ENCODE measurements around the gene GRIN3B.

- no peak for TF ChIP-seq POLR2A (IDR thresholded peaks at IDR 0.05; ENCODE audit: low read depth, low read length)
- TF ChIP-seq CTCF (conservative IDR thresholded peaks at IDR 0.05; ENCODE audit: low read depth, low read length): no peak
- TF ChIP-seq MAFK (IDR thresholded peaks at IDR 0.05; ENCODE audit: low read depth, low read length): no peak
- TF ChIP-seq RCOR1 (IDR thresholded peaks at IDR 0.05; ENCODE audit: insufficient replicate concordance, low read length): no peak
- no peak for TF ChIP-seq RFX5 (IDR thresholded peaks at IDR 0.05; ENCODE audit: low read depth, low read length)
- no peak for TF ChIP-seq BHLHE40 (IDR thresholded peaks at IDR 0.05; ENCODE audit: low read depth, low read length)
- TF ChIP-seq CHD1 (IDR thresholded peaks at IDR 0.05; ENCODE audit: low read depth, low read length): no peak
- TF ChIP-seq USF2 (IDR thresholded peaks at IDR 0.05; ENCODE audit: low read depth, low read length): no peak
- no peak for TF ChIP-seq MXI1 (IDR thresholded peaks at IDR 0.05; ENCODE audit: borderline replicate concordance, low read depth, low read length)
- no peak for TF ChIP-seq RAD21 (IDR thresholded peaks at IDR 0.05; ENCODE audit: low read length)
Measured at GRCh38 chr19:990119-990571, 10.1 kb upstream of the GRIN3B start.

Measured in IMR-90 (cell line).